Activated CD4-positive, alpha-beta memory T cell treated with anti-CD3 and anti-CD28 coated beads for 36 hours (primary cell): Measurements from ENCODE around the gene RPL11. TPM values are rescaled to one million over a fixed set of nuclear protein-coding genes. Genes with fewer than 3 reads are reported as not detected.

Experiments
- CTCF ChIA-PET: fragments of 350-600 bp; sonication (Branson Sonifier 250); formaldehyde crosslinking; loops from one replicate; lab custom pipeline; 2021; ENCODE audit warnings: antibody characterized with exemption, inconsistent platforms; lab: Charles Lee
- POLR2A ChIA-PET: fragments of 350-600 bp; sonication (Branson Sonifier 250); formaldehyde crosslinking; loops from one replicate; lab custom pipeline; 2021; ENCODE audit warnings: antibody characterized with exemption; lab: Charles Lee
- DNase-seq: peaks from one replicate; pipeline ENCODE4 v3.0.0-alpha.2; 2020
- H3K27ac Mint-ChIP-seq: one replicate; pipeline ENCODE4 v1.8.0; 2021; ENCODE audit warnings: mixed read lengths
- H3K27me3 Mint-ChIP-seq: one replicate; pipeline ENCODE4 v1.8.0; 2021; ENCODE audit warnings: mixed read lengths
- H3K36me3 Mint-ChIP-seq: one replicate; pipeline ENCODE4 v1.8.0; 2021; ENCODE audit warnings: mixed read lengths
- H3K4me1 Mint-ChIP-seq: one replicate; pipeline ENCODE4 v1.8.0; 2021; ENCODE audit warnings: low read depth, mixed read lengths
- H3K4me3 Mint-ChIP-seq: one replicate; pipeline ENCODE4 v1.8.0; 2021; ENCODE audit warnings: mild to moderate bottlenecking, mixed read lengths
- H3K9me3 Mint-ChIP-seq: one replicate; pipeline ENCODE4 v1.8.0; 2021; ENCODE audit warnings: mixed read lengths
- intact Hi-C: fragments of 100-400 bp; cut with micrococcal nuclease; formaldehyde crosslinking; loops from one replicate; pipeline ENCODE4 v1.15.1; 2023
- total RNA-seq, 2 experiments: library from RNA; stranded (reverse); gene quantifications; one replicate each; pipeline ENCODE4 v1.2.3, GENCODE V29; 2021

RPL11 gene
- total RNA-seq, 2 experiments from 2014 or later = 1,338 to 1,385 TPM

GRCh38 chr1:23741609-23742008, 50.0 kb downstream of the RPL11 start:
- H3K27me3 Mint-ChIP-seq = no peaks in the 10 kb centered on the region
- no peaks in the 10 kb centered on the region for H3K9me3 Mint-ChIP-seq
- CTCF ChIA-PET = no interaction called here
- intact Hi-C loops = loop anchor here (2.0 kb wide), 1 partner anchor 21 kb away; no protein-coding TSS in a partner anchor
- POLR2A ChIA-PET = no interaction called here
- peak overlapping the region; percentile 20 for H3K4me3 Mint-ChIP-seq
- H3K27ac Mint-ChIP-seq = no peak overlapping the region
- H3K4me1 Mint-ChIP-seq = peaks cover 33% of the 10 kb centered on the region
- H3K36me3 Mint-ChIP-seq = peaks cover 3% of the 10 kb centered on the region
- no peak for DNase-seq

- Mint-ChIP-seq H3K9me3 (no peaks in the 10 kb centered on the region), H3K4me1 (peaks cover 40% of the 10 kb centered on the region), H3K4me3 (peak overlapping the region; percentile 88), H3K36me3 (peaks cover 6% of the 10 kb centered on the region), H3K27me3 (no peaks in the 10 kb centered on the region), H3K27ac (peak overlapping the region; percentile 88)
- intact Hi-C loops = loop anchor here (2.0 kb wide), 1 partner anchor 22 kb away; no protein-coding TSS in a partner anchor
- ChIA-PET POLR2A (interaction anchor here (0.7 to 4.6 kb wide), 4 partner anchors 35 to 56 kb away, joined by 3 to 44 read pairs (median 6); partner anchors contain the start of genes PITHD1 and RPL11), CTCF (interaction anchor here (1.9 to 4.6 kb wide), 2 partner anchors 47 to 50 kb away, joined by 5 to 33 read pairs; partner anchors contain the start of gene RPL11)
- peak; percentile 38 for DNase-seq
Observed at GRCh38 chr1:23742670-23743286, 51.2 kb downstream of the RPL11 start.

GRCh38 chr1:23743287-23744152, 51.9 kb downstream of the RPL11 start, which contains the start of gene ELOA:
Gene ELOA (plus strand): TSS chr1:23743471. CDS start chr1:23743504, 33 bp downstream.
- ChIA-PET POLR2A (interaction anchor here (0.6 to 4.6 kb wide), 8 partner anchors 23 to 399 kb away, joined by 3 to 44 read pairs (median 4); partner anchors contain the start of genes HNRNPR, PITHD1 and RPL11), CTCF (interaction anchor here (1.0 to 4.6 kb wide), 5 partner anchors 11 to 51 kb away, joined by 5 to 33 read pairs (median 7); partner anchors contain the start of gene RPL11)
- peak; percentile 85 for DNase-seq
- H3K4me1 Mint-ChIP-seq = peaks cover 47% of the 10 kb centered on the region
- H3K36me3 Mint-ChIP-seq = peaks cover 6% of the 10 kb centered on the region
- intact Hi-C loops = loop anchor here (2.0 kb wide), 2 partner anchors 23 to 51 kb away; no protein-coding TSS in a partner anchor
- H3K27ac Mint-ChIP-seq = peak within 1 kb of the TSS; percentile 88
- no peaks in the 10 kb centered on the region for H3K27me3 Mint-ChIP-seq
- H3K4me3 Mint-ChIP-seq = peak within 1 kb of the TSS; percentile 88
- H3K9me3 Mint-ChIP-seq = no peaks in the 10 kb centered on the region

- H3K4me1 Mint-ChIP-seq = peaks cover 52% of the 10 kb centered on the region
- CTCF ChIA-PET = interaction anchor here (0.5 to 4.6 kb wide), 11 partner anchors 9 to 217 kb away, joined by 3 to 33 read pairs (median 3); partner anchors contain the start of genes PITHD1 and RPL11
- peak overlapping the region; percentile 87 for H3K4me3 Mint-ChIP-seq
- H3K27ac Mint-ChIP-seq = no peak overlapping the region
- intact Hi-C loops = loop anchor here (2.0 to 5.0 kb wide), 2 partner anchors 53 to 213 kb away; partner anchors contain the start of gene E2F2
- no peaks in the 10 kb centered on the region for H3K27me3 Mint-ChIP-seq
- no peak for DNase-seq
- POLR2A ChIA-PET = interaction anchor here (1.1 to 4.6 kb wide), 2 partner anchors 35 to 52 kb away, joined by 4 to 44 read pairs; partner anchors contain the start of gene RPL11
- H3K36me3 Mint-ChIP-seq = peaks cover 15% of the 10 kb centered on the region
- H3K9me3 Mint-ChIP-seq = no peaks in the 10 kb centered on the region
Observed at GRCh38 chr1:23745515-23745914, 53.9 kb downstream of the RPL11 start.

Other genes starting within 250 kb of the RPL11 start
- gene ASAP3, start 207.6 kb upstream of the RPL11 start, total RNA-seq = under 1 TPM; 0.50 to 0.58 TPM
- 10 to 100 TPM; 22.1 to 26.3 TPM for gene E2F2, start 160.6 kb upstream of the RPL11 start, total RNA-seq
- gene ID3, start 132.3 kb upstream of the RPL11 start, total RNA-seq = 10 to 100 TPM; 35.9 to 36.2 TPM
- gene ELOA, start 51.7 kb downstream of the RPL11 start, total RNA-seq = 10 to 100 TPM; 28.1 to 30.4 TPM
- 10 to 100 TPM; 67.2 to 69.0 TPM for gene PITHD1, start 86.6 kb downstream of the RPL11 start, total RNA-seq
- 10 to 100 TPM; 70.5 to 71.1 TPM for gene LYPLA2, start 99.3 kb downstream of the RPL11 start, total RNA-seq
- 10 to 100 TPM; 49.4 to 54.9 TPM for gene GALE, start 108.9 kb downstream of the RPL11 start, total RNA-seq
- gene HMGCL, start 133.6 kb downstream of the RPL11 start, total RNA-seq = 10 to 100 TPM; 34.2 to 35.3 TPM
- gene FUCA1, start 176.5 kb downstream of the RPL11 start, total RNA-seq = 1 to 10 TPM; 5.3 to 5.4 TPM
- not detected for gene CNR2, start 221.6 kb downstream of the RPL11 start, total RNA-seq